Measurements from ENCODE around the gene ERMAP. TPM values are rescaled to one million over a fixed set of nuclear protein-coding genes. Genes with fewer than 3 reads are reported as not detected.

Gene ERMAP
- total RNA-seq, 2 donors from 2014 or later: 6.4 to 8.9 TPM

GRCh38 chr1:42820813-42821212, 3.9 kb downstream of the ERMAP start:
- no peaks in the 10 kb centered on the region for H3K9me3 ChIP-seq (ENCODE audit: control insufficient read depth, low read length, poor library complexity, severe bottlenecking)
- Mint-ChIP-seq H3K27ac (no peak overlapping the region), H3K36me3 (ENCODE audit: low read depth) (peaks cover 3% of the 10 kb centered on the region), H3K27me3 (no peaks in the 10 kb centered on the region), H3K4me1 (peaks cover 24% of the 10 kb centered on the region), H3K4me3 (no peak overlapping the region)
- DNase-seq (no peak), ATAC-seq (no peak)

- H3K9me3 ChIP-seq (ENCODE audit: control insufficient read depth, low read length, poor library complexity, severe bottlenecking): no peaks in the 10 kb centered on the region
- Mint-ChIP-seq H3K4me1 (peaks cover 15% of the 10 kb centered on the region), H3K36me3 (ENCODE audit: low read depth) (peaks cover 3% of the 10 kb centered on the region), H3K27ac (no peak overlapping the region), H3K4me3 (no peak overlapping the region), H3K27me3 (no peaks in the 10 kb centered on the region)
- DNase-seq (no peak), ATAC-seq (no peak)
These were observed 4.8 kb downstream of the ERMAP start for GRCh38 chr1:42821690-42822089.

DNA sequence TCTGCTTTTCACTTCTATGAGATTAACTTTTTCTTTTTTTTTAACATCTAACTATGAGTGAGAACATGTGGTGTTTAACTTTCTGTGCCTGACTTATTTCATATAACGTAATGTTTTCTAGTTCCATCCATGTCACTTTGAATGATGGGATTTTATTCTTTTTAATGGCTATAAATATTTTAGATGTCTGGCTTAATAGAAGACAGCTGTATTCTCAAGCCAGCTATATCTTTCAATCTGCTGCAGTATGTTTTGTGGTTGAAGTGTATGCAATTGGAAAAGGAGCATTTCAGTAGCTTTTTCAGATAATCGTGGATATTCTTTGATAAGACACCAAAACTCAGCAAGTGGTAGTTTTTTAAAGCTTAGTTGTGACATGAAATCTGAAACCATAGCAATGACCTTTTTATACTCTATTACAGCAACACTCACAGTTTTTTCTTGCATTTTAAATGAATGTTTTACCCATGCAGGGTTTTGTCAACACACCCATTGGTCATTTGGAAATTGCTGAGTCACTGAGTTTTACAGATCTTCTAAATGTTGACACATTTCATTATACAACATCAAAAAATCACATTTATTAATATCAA, 6.0 kb downstream of the ERMAP start:
- ATAC-seq: no peak
- Mint-ChIP-seq H3K4me1 (peaks cover 12% of the 10 kb centered on the region), H3K27ac (no peak overlapping the region), H3K27me3 (no peaks in the 10 kb centered on the region), H3K4me3 (no peak overlapping the region), H3K36me3 (ENCODE audit: low read depth) (peaks cover 3% of the 10 kb centered on the region)
- no peak for DNase-seq
- no peaks in the 10 kb centered on the region for H3K9me3 ChIP-seq (ENCODE audit: control insufficient read depth, low read length, poor library complexity, severe bottlenecking)

GRCh38 chr1:42824481-42825035, 7.6 kb downstream of the ERMAP start:
- H3K27me3 Mint-ChIP-seq: no peaks in the 10 kb centered on the region
- H3K9me3 ChIP-seq (ENCODE audit: control insufficient read depth, low read length, poor library complexity, severe bottlenecking): no peaks in the 10 kb centered on the region
- DNase-seq (no peak), ATAC-seq (no peak)
- no peaks in the 10 kb centered on the region for H3K36me3 Mint-ChIP-seq (ENCODE audit: low read depth)
- H3K4me1 Mint-ChIP-seq: peaks cover 7% of the 10 kb centered on the region
- peak overlapping the region; percentile 49 for H3K27ac Mint-ChIP-seq
- no peak overlapping the region for H3K4me3 Mint-ChIP-seq

DNA sequence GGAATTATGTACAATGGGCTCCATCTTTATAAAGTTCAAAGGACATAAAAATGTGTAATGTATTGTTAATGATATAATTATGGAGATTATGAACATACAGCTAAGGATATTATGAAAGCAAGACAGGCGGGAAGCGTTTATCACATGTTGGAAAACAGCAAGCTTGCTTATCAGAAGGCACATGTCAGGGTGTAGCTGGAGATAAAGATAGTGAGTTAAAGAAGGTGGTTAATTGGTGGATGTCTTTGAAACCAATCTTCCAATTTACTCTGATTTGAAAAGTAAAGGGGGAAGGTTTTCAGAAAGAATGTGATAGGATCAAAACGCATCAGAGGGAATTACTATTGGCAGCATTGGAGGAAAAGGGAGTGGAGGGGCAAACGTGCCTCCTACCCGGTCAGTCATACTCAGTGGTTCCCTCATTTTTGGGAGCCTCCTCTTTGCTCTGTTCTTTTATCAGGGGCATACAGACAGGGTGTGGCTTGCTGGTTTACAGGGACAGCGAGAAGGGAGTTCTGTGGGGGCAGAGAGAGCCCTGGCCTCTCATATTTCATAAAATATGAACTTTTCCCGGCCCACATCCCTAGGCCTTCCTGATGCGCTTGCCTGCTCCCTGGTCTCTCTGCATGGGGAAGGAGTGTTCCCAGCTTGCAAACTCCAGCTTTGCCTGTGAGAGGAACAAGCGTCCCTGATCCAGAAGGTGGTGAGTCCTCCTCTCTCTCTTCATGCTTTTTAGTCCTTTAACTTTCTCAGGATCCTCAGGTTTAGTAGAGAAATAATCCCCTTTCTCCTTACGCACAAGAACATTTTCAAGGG, 8.3 kb downstream of the ERMAP start:
- H3K9me3 ChIP-seq (ENCODE audit: control insufficient read depth, low read length, poor library complexity, severe bottlenecking): no peaks in the 10 kb centered on the region
- Mint-ChIP-seq H3K4me1 (peaks cover 5% of the 10 kb centered on the region), H3K4me3 (no peak overlapping the region), H3K27me3 (no peaks in the 10 kb centered on the region), H3K36me3 (ENCODE audit: low read depth) (no peaks in the 10 kb centered on the region), H3K27ac (peak overlapping the region; percentile 49)
- no peak for ATAC-seq
- DNase-seq: no peak

DNA sequence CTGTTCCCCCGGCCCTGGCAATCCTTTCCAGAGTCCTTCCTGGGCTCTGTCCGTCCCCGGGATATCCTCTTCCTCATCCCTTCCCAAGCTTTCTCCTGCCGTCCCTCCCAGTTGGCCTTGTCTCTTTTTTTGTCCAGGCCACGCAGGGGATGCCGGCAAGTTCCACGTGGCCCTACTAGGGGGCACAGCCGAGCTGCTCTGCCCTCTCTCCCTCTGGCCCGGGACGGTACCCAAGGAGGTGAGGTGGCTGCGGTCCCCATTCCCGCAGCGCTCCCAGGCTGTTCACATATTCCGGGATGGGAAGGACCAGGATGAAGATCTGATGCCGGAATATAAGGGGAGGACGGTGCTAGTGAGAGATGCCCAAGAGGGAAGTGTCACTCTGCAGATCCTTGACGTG, 13.7 kb downstream of the ERMAP start:
- Mint-ChIP-seq H3K27me3 (no peaks in the 10 kb centered on the region), H3K4me3 (no peak overlapping the region), H3K4me1 (no peaks in the 10 kb centered on the region), H3K36me3 (ENCODE audit: low read depth) (no peaks in the 10 kb centered on the region), H3K27ac (no peak overlapping the region)
- ATAC-seq (no peak), DNase-seq (no peak)
- H3K9me3 ChIP-seq (ENCODE audit: control insufficient read depth, low read length, poor library complexity, severe bottlenecking): no peaks in the 10 kb centered on the region

- H3K36me3 Mint-ChIP-seq (ENCODE audit: low read depth): no peaks in the 10 kb centered on the region
These were observed 14.4 kb downstream of the ERMAP start for GRCh38 chr1:42831273-42831672.

GRCh38 chr1:42832641-42833240, 15.8 kb downstream of the ERMAP start:
- DNase-seq (no peak), ATAC-seq (no peak)
- H3K36me3 Mint-ChIP-seq (ENCODE audit: low read depth): no peaks in the 10 kb centered on the region
- no peaks in the 10 kb centered on the region for H3K27me3 Mint-ChIP-seq
- no peak overlapping the region for H3K4me3 Mint-ChIP-seq
- peak overlapping the region; percentile 49 for H3K27ac Mint-ChIP-seq
- no peaks in the 10 kb centered on the region for H3K9me3 ChIP-seq (ENCODE audit: control insufficient read depth, low read length, poor library complexity, severe bottlenecking)
- H3K4me1 Mint-ChIP-seq: peaks cover 4% of the 10 kb centered on the region

More at GRCh38 chr1:42831273-42831672, 14.4 kb downstream of the ERMAP start:
- Mint-ChIP-seq H3K27me3 (no peaks in the 10 kb centered on the region), H3K27ac (no peak overlapping the region), H3K4me1 (peaks cover 2% of the 10 kb centered on the region), H3K4me3 (no peak overlapping the region)
- DNase-seq (no peak), ATAC-seq (no peak)
- no peaks in the 10 kb centered on the region for H3K9me3 ChIP-seq (ENCODE audit: control insufficient read depth, low read length, poor library complexity, severe bottlenecking)

- Mint-ChIP-seq H3K4me3 (no peak overlapping the region), H3K27me3 (no peaks in the 10 kb centered on the region), H3K36me3 (ENCODE audit: low read depth) (no peaks in the 10 kb centered on the region), H3K4me1 (peaks cover 4% of the 10 kb centered on the region), H3K27ac (no peak overlapping the region)
- ATAC-seq (no peak), DNase-seq (no peak)
- H3K9me3 ChIP-seq (ENCODE audit: control insufficient read depth, low read length, poor library complexity, severe bottlenecking): no peaks in the 10 kb centered on the region
These were observed 17.1 kb downstream of the ERMAP start for GRCh38 chr1:42833981-42834380.

DNA sequence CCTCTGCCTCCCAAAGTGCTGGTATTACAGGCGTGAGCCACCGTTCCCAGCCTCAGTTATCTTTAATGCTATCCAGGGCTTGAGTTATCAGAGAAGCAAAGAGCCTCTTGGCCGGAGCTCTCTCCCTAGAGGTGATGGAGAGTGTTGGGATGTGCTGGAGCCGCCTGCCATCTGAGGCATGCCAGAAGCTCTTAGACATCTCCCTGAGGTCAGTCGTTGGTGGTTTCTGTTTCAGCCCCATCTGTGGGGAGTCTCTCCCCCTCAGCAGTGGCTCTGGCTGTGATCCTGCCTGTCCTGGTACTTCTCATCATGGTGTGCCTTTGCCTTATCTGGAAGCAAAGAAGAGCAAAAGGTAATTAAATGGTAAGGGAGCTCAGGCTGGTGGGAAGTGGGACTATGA, 17.9 kb downstream of the ERMAP start:
- H3K4me1 Mint-ChIP-seq: peaks cover 4% of the 10 kb centered on the region
- DNase-seq: no peak
- H3K36me3 Mint-ChIP-seq (ENCODE audit: low read depth): no peaks in the 10 kb centered on the region
- H3K27ac Mint-ChIP-seq: no peak overlapping the region
- no peak for ATAC-seq
- H3K4me3 Mint-ChIP-seq: no peak overlapping the region
- H3K9me3 ChIP-seq (ENCODE audit: control insufficient read depth, low read length, poor library complexity, severe bottlenecking): no peaks in the 10 kb centered on the region
- no peaks in the 10 kb centered on the region for H3K27me3 Mint-ChIP-seq

DNA sequence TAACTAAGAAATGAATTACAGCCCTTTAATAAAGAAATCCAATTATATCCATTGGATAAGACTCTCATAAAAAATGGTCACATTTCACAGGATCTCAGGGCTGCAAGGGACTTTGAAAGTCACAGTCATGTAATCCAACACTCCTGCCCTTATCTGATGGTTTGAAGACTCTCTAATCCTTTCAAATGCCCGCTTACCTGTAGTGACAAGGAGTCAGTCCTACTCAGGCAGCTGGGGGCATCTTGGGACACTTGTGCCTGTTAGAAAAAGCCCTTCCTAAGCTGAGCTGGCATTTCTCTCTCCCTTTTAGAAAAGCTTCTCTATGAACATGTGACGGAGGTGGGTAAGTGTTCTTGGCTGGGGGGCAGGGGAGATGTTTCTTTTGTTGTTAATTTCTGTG, 18.5 kb downstream of the ERMAP start:
- H3K9me3 ChIP-seq (ENCODE audit: control insufficient read depth, low read length, poor library complexity, severe bottlenecking): no peaks in the 10 kb centered on the region
- H3K4me3 Mint-ChIP-seq: no peak overlapping the region
- H3K36me3 Mint-ChIP-seq (ENCODE audit: low read depth): no peaks in the 10 kb centered on the region
- H3K27ac Mint-ChIP-seq: no peak overlapping the region
- DNase-seq (no peak), ATAC-seq (no peak)
- H3K27me3 Mint-ChIP-seq: no peaks in the 10 kb centered on the region
- peaks cover 4% of the 10 kb centered on the region for H3K4me1 Mint-ChIP-seq

DNA sequence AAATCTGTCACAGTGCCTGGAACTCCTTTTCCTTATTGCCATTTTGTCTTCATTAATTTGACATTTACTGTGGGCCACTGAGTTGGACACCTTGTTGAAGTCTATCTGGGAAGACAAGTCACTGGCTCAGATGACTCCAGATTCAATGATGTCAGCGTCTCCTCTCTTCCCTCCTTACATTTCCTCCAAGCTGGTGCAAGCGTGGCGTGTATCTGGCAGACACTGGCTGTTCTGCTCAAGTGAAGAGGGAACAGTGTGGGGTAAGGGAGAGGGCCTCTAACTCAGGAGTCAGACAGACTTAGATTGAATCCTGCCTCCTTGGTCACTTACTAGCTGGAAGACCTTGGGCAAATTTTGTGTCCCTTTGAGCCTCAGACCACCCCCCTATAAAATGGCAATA, 20.8 kb downstream of the ERMAP start:
- no peaks in the 10 kb centered on the region for H3K9me3 ChIP-seq (ENCODE audit: control insufficient read depth, low read length, poor library complexity, severe bottlenecking)
- Mint-ChIP-seq H3K4me3 (no peak overlapping the region), H3K4me1 (peaks cover 4% of the 10 kb centered on the region), H3K36me3 (ENCODE audit: low read depth) (peaks cover 2% of the 10 kb centered on the region), H3K27me3 (no peaks in the 10 kb centered on the region), H3K27ac (no peak overlapping the region)
- no peak for DNase-seq
- ATAC-seq: no peak

DNA sequence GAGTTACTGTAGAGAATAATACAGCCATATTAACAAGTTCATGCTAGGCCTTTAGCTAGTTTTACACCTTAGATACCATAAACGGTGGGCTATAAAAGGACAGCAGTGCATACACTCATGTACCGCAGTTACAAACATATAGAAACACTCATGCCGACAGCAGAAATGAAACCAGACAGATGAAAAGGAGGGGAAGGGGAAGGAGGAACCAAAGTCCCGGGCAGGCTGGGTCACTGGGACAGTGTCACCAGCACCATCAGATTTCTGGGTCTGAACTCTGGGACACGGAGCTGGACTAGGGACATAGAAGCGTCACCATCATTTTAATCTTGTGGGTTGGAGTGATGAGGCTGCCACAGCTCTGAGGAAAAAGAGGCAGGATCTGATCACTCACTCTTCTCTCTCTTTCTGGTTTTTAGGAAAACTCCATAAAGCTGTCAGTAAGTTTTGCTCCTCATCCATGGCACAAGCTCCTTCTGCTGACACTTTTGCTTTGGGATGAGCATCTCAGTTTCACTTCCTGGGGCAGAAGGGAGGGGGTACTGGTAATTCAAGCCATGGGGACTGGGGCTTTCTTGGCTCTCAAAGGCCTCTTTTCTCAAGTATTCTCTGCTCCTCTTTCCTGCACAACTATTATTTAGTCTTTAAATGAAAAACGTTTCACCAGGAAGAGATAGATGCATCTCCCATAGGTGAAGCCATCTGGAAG, 21.7 kb downstream of the ERMAP start:
- Mint-ChIP-seq H3K27ac (no peak overlapping the region), H3K36me3 (ENCODE audit: low read depth) (peaks cover 4% of the 10 kb centered on the region), H3K27me3 (no peaks in the 10 kb centered on the region), H3K4me3 (no peak overlapping the region), H3K4me1 (peaks cover 6% of the 10 kb centered on the region)
- ATAC-seq: no peak
- no peak for DNase-seq
- H3K9me3 ChIP-seq (ENCODE audit: control insufficient read depth, low read length, poor library complexity, severe bottlenecking): no peaks in the 10 kb centered on the region
